Measurements from ENCODE around the gene CSMD2. TPM values are rescaled to one million over a fixed set of nuclear protein-coding genes. Genes with fewer than 3 reads are reported as not detected.

The CSMD2 gene
- polyA plus RNA-seq, 1 of the 3 experiments (the other 2 are of a cell fraction): not detected

GRCh38 chr1:33990281-33990680 is 174.7 kb downstream of the CSMD2 start:
- CTCF ChIA-PET: interaction anchor here (1.0 kb wide), 1 partner anchor 255 kb away, joined by 3 read pairs; no protein-coding TSS in a partner anchor
- Histone ChIP-seq H3K9me3 (no peaks in the 10 kb centered on the region), H3K4me3 (ENCODE audit: low read depth in 2 of 2, low read length in 1 of 2) (no peak overlapping the region), H3K27ac (ENCODE audit: low read depth in 2 of 2, low read length in 1 of 2) (no peak overlapping the region), H3K9ac (no peak overlapping the region), H3K79me2 (ENCODE audit: insufficient read depth) (no peaks in the 10 kb centered on the region), H3K9me2 (no peaks in the 10 kb centered on the region), H3F3A (replicated peaks; ENCODE audit: insufficient read depth) (no peaks in the 10 kb centered on the region), H2AFZ (ENCODE audit: low read depth) (no peak overlapping the region), H4K20me1 (ENCODE audit: insufficient read depth) (no peaks in the 10 kb centered on the region), H3K4me1 (ENCODE audit: control insufficient read depth in 1 of 2, insufficient read depth in 2 of 2, low read depth in 1 of 2, low read length in 1 of 2) (peaks cover 0 to 7% of the 10 kb centered on the region in 2 experiments; a peak in 1 of 4 replicates), H3K36me3 (replicated peaks in 1 of 2; ENCODE audit: control insufficient read depth in 1 of 2, insufficient read depth in 2 of 2, low read length in 1 of 2) (no peaks in the 10 kb centered on the region), H3K27me3 (ENCODE audit: insufficient read depth) (no peaks in the 10 kb centered on the region), H3K4me2 (no peak overlapping the region)
- POLR2A ChIA-PET: no interaction called here
- WGBS (ENCODE audit: low lambda C conversion rate): 36% methylated on average over 3 of the region's 3 CpGs
- no peak for DNase-seq
- TF ChIP-seq FOSL2 (IDR thresholded peaks at IDR 0.05; ENCODE audit: borderline replicate concordance, low read depth) (no peak), SMC3 (IDR thresholded peaks at IDR 0.05; ENCODE audit: low read depth, low read length) (no peak)

- H3K79me2 ChIP-seq (ENCODE audit: insufficient read depth): no peaks in the 10 kb centered on the region
- POLR2A ChIA-PET: no interaction called here
- 31% methylated on average over 3 of the region's 3 CpGs for WGBS (ENCODE audit: low lambda C conversion rate)
- H3K4me2 ChIP-seq: no peak overlapping the region
- no peaks in the 10 kb centered on the region for H3K27me3 ChIP-seq (ENCODE audit: insufficient read depth)
- H2AFZ ChIP-seq (ENCODE audit: low read depth): no peak overlapping the region
- no peak for DNase-seq
- H3K9me2 ChIP-seq: no peaks in the 10 kb centered on the region
- H3K4me1 ChIP-seq (ENCODE audit: control insufficient read depth in 1 of 2, insufficient read depth in 2 of 2, low read depth in 1 of 2, low read length in 1 of 2): peaks cover 0 to 11% of the 10 kb centered on the region in 2 experiments; a peak in 1 of 4 replicates
- H3K9me3 ChIP-seq: no peaks in the 10 kb centered on the region
- H3F3A ChIP-seq (replicated peaks; ENCODE audit: insufficient read depth): no peaks in the 10 kb centered on the region
- H3K9ac ChIP-seq: no peak overlapping the region
- TF ChIP-seq REST (IDR thresholded peaks at IDR 0.05; ENCODE audit: low read depth, low read length) (no peak), SIN3A (IDR thresholded peaks at IDR 0.05; ENCODE audit: borderline replicate concordance, low read depth, low read length) (no peak)
- H3K36me3 ChIP-seq (replicated peaks in 1 of 2; ENCODE audit: control insufficient read depth in 1 of 2, insufficient read depth in 2 of 2, low read length in 1 of 2): no peaks in the 10 kb centered on the region
- no peaks in the 10 kb centered on the region for H4K20me1 ChIP-seq (ENCODE audit: insufficient read depth)
- CTCF ChIA-PET: no interaction called here
- H3K27ac ChIP-seq (ENCODE audit: low read depth in 2 of 2, low read length in 1 of 2): no peak overlapping the region
- no peak overlapping the region for H3K4me3 ChIP-seq (ENCODE audit: low read depth in 2 of 2, low read length in 1 of 2)
These were observed 176.9 kb downstream of the CSMD2 start for GRCh38 chr1:33988161-33988560.

GRCh38 chr1:33986390-33987095 is 178.5 kb downstream of the CSMD2 start:
- ChIA-PET POLR2A (no interaction called here), CTCF (interaction anchor here (0.8 to 1.4 kb wide), 3 partner anchors 9 to 353 kb away, joined by 3 to 5 read pairs (median 4); no protein-coding TSS in a partner anchor)
- 15% methylated on average over 5 of the region's 5 CpGs for WGBS (ENCODE audit: low lambda C conversion rate)
- no peaks in the 10 kb centered on the region for H3K27me3 ChIP-seq (ENCODE audit: insufficient read depth)
- H3K9me3 ChIP-seq: no peaks in the 10 kb centered on the region
- no peak for DNase-seq
- H3K9me2 ChIP-seq: no peaks in the 10 kb centered on the region
- H3K4me1 ChIP-seq (ENCODE audit: control insufficient read depth in 1 of 2, insufficient read depth in 2 of 2, low read depth in 1 of 2, low read length in 1 of 2): peaks cover 0 to 11% of the 10 kb centered on the region in 2 experiments; a peak in 1 of 4 replicates
- H4K20me1 ChIP-seq (ENCODE audit: insufficient read depth): no peaks in the 10 kb centered on the region
- H3K4me3 ChIP-seq (ENCODE audit: low read depth in 2 of 2, low read length in 1 of 2): no peak overlapping the region
- H3K36me3 ChIP-seq (replicated peaks in 1 of 2; ENCODE audit: control insufficient read depth in 1 of 2, insufficient read depth in 2 of 2, low read length in 1 of 2): no peaks in the 10 kb centered on the region
- H3K79me2 ChIP-seq (ENCODE audit: insufficient read depth): no peaks in the 10 kb centered on the region
- no peaks in the 10 kb centered on the region for H3F3A ChIP-seq (replicated peaks; ENCODE audit: insufficient read depth)
- no peak overlapping the region for H3K9ac ChIP-seq
- H3K4me2 ChIP-seq: no peak overlapping the region
- H2AFZ ChIP-seq (ENCODE audit: low read depth): no peak overlapping the region
- no peak overlapping the region for H3K27ac ChIP-seq (ENCODE audit: low read depth in 2 of 2, low read length in 1 of 2)
- TF ChIP-seq EP300 (IDR thresholded peaks at IDR 0.05; ENCODE audit: borderline replicate concordance in 1 of 2, low read depth in 1 of 2, low read length in 1 of 2): no peak
- TF ChIP-seq SMC3 (IDR thresholded peaks at IDR 0.05; ENCODE audit: low read depth, low read length): no peak
- no peak for TF ChIP-seq RAD21 (IDR thresholded peaks at IDR 0.05; ENCODE audit: low read length)
- no peak for TF ChIP-seq NFIC (IDR thresholded peaks at IDR 0.05; ENCODE audit: borderline replicate concordance)
- TF ChIP-seq ZBTB33 (IDR thresholded peaks at IDR 0.05; ENCODE audit: borderline replicate concordance, low read depth): no peak
- TF ChIP-seq GABPA (IDR thresholded peaks at IDR 0.05; ENCODE audit: low read depth): no peak
- TF ChIP-seq GATA2 (CRISPR knock-in tag; IDR thresholded peaks at IDR 0.05): no peak
- TF ChIP-seq MXI1 (IDR thresholded peaks at IDR 0.05; ENCODE audit: low read depth, low read length): no peak
- no peak for TF ChIP-seq EZH2phosphoT487 (IDR thresholded peaks at IDR 0.05; ENCODE audit: borderline replicate concordance, low read depth)
- TF ChIP-seq FOXJ3 (CRISPR knock-in tag; IDR thresholded peaks at IDR 0.05): no peak
- no peak for TF ChIP-seq TEAD4 (IDR thresholded peaks at IDR 0.05; ENCODE audit: borderline replicate concordance, insufficient read depth)
- no peak for TF ChIP-seq CHD2 (IDR thresholded peaks at IDR 0.05; ENCODE audit: low read length, partially characterized antibody)
